Mammary epithelial cell (primary cell): ENCODE measurements around the gene KLC1.

Experiments used
- EZH2 ChIP-seq: IDR thresholded peaks from 2 replicates; pipeline ENCODE4 v1.6.1; 2012; ENCODE audit warnings: low read length, inconsistent platforms, borderline replicate concordance
- TF ChIP-seq, protein P1 (sequence below), 2 donors: IDR thresholded peaks in 1 of 2; conservative IDR thresholded peaks in 1 of 2; 2 replicates each; pipeline ENCODE4 v1.5.1; 2011 to 2012; ENCODE audit warnings: inconsistent platforms in 2 of 2, low read length in 2 of 2, mild to moderate bottlenecking in 2 of 2, control low read depth in 1 of 2, low read depth in 1 of 2; ENCODE audit not compliant: insufficient read depth in 1 of 2; ENCODE audit errors: extremely low read depth in 1 of 2

DNA sequence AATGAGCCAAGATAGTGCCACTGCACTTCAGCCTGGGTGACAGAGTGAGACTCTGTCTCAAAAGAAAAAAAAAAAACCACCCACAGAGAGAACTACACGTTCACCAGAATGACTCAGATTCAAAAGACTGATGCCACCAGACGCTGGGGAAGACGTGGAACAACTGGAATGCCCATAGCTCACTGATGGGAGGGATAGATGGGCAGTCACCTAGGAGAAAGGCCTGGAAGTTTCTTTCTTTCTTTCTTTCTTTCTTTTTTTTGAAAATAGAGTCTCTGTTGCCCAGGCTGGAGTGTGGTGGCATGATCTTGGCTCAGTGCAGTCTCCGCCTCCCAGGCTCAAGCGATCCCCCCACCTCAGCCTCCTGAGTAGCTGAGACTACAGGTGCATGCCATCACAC is 10.0 kb upstream of the KLC1 start:
- TF ChIP-seq, protein P1, sequence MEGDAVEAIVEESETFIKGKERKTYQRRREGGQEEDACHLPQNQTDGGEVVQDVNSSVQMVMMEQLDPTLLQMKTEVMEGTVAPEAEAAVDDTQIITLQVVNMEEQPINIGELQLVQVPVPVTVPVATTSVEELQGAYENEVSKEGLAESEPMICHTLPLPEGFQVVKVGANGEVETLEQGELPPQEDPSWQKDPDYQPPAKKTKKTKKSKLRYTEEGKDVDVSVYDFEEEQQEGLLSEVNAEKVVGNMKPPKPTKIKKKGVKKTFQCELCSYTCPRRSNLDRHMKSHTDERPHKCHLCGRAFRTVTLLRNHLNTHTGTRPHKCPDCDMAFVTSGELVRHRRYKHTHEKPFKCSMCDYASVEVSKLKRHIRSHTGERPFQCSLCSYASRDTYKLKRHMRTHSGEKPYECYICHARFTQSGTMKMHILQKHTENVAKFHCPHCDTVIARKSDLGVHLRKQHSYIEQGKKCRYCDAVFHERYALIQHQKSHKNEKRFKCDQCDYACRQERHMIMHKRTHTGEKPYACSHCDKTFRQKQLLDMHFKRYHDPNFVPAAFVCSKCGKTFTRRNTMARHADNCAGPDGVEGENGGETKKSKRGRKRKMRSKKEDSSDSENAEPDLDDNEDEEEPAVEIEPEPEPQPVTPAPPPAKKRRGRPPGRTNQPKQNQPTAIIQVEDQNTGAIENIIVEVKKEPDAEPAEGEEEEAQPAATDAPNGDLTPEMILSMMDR (conservative IDR thresholded peaks at IDR 0.05 in 1 of 2, IDR thresholded peaks at IDR 0.05 in 1 of 2; ENCODE audit: extremely low read depth in 1 of 2, insufficient read depth in 1 of 2, low read depth in 1 of 2, low read length in 2 of 2) = no peak
- TF ChIP-seq EZH2 = no peak
